H1 (cell line): Measurements from ENCODE around the gene PHLDA3.

Experiments used
- BCL11A ChIP-seq, 2 experiments: IDR thresholded peaks; one replicate each; pipeline ENCODE4 v1.6.1; 2011; ENCODE audit warnings: low read depth in 2 of 2, low read length in 2 of 2, mild to moderate bottlenecking in 2 of 2
- CHD1 ChIP-seq: IDR thresholded peaks from 2 replicates; pipeline ENCODE4 v1.6.1; 2012; ENCODE audit warnings: low read depth, low read length, improper control_type of control experiment
- CHD2 ChIP-seq: IDR thresholded peaks from 2 replicates; pipeline ENCODE4 v1.6.1; 2012; ENCODE audit warnings: low read length, improper control_type of control experiment
- CREB1 ChIP-seq: IDR thresholded peaks from 2 replicates; pipeline ENCODE4 v1.6.1; 2012; ENCODE audit warnings: inconsistent platforms
- CTCF ChIP-seq, 3 experiments: IDR thresholded peaks; 1 replicate in 2 of 3; 2 replicates in 1 of 3; pipeline versions ENCODE4 v1.5.1 to v1.6.1; 2011; ENCODE audit warnings: low read length in 3 of 3, mild to moderate bottlenecking in 3 of 3, inconsistent platforms in 2 of 3, low read depth in 1 of 3, moderate library complexity in 1 of 3; ENCODE audit not compliant: insufficient read depth in 1 of 3; ENCODE audit errors: control extremely low read depth in 1 of 3
- EZH2 ChIP-seq: fragments of 200-600 bp; sonication (generic); IDR thresholded peaks from 2 replicates; pipeline ENCODE4 v1.7.1; 2012; ENCODE audit warnings: low read depth, mild to moderate bottlenecking, moderate library complexity, low read length, inconsistent platforms; ENCODE audit not compliant: severe bottlenecking
- GABPA ChIP-seq: IDR thresholded peaks from 2 replicates; pipeline ENCODE4 v1.6.1; 2011; ENCODE audit warnings: mild to moderate bottlenecking, low read length, moderate library complexity, borderline replicate concordance; ENCODE audit not compliant: insufficient read depth
- POLR2A ChIP-seq, 2 experiments: IDR thresholded peaks; 1 replicate in 1 of 2; 2 replicates in 1 of 2; pipeline ENCODE4 v1.6.1; 2011; ENCODE audit warnings: low read depth in 2 of 2, low read length in 2 of 2, mild to moderate bottlenecking in 2 of 2; ENCODE audit errors: control extremely low read depth in 1 of 2

GRCh38 chr1:201476670-201477344, 7.8 kb upstream of the PHLDA3 start:
- TF ChIP-seq POLR2A (IDR thresholded peaks at IDR 0.05; ENCODE audit: control extremely low read depth in 1 of 2, low read depth in 2 of 2, low read length in 2 of 2), result no peak
- no peak for TF ChIP-seq CTCF (IDR thresholded peaks at IDR 0.05; ENCODE audit: control extremely low read depth in 1 of 3, insufficient read depth in 1 of 3, low read depth in 1 of 3, low read length in 3 of 3)
- no peak for TF ChIP-seq GABPA
- TF ChIP-seq BCL11A (IDR thresholded peaks at IDR 0.05; ENCODE audit: low read depth in 2 of 2, low read length in 2 of 2), result no peak
- TF ChIP-seq CHD1, result no peak
- no peak for TF ChIP-seq CHD2
- TF ChIP-seq CREB1, result no peak
- no peak for TF ChIP-seq EZH2
